GM19455 (cell line): ENCODE measurements around the gene CMTM5.
"Not testable (repeated sequence)": the region's sequence is repeated elsewhere in the genome, so short reads cannot be mapped to it uniquely, and the experiment has no call there.

ENCODE experiments used
- ATAC-seq: cut with Tn5 transposase; IDR thresholded peaks from one replicate; pipeline ENCODE4 v1.9.1; 2021; ENCODE audit not compliant: unreplicated experiment

CMTM5 gene

DNA sequence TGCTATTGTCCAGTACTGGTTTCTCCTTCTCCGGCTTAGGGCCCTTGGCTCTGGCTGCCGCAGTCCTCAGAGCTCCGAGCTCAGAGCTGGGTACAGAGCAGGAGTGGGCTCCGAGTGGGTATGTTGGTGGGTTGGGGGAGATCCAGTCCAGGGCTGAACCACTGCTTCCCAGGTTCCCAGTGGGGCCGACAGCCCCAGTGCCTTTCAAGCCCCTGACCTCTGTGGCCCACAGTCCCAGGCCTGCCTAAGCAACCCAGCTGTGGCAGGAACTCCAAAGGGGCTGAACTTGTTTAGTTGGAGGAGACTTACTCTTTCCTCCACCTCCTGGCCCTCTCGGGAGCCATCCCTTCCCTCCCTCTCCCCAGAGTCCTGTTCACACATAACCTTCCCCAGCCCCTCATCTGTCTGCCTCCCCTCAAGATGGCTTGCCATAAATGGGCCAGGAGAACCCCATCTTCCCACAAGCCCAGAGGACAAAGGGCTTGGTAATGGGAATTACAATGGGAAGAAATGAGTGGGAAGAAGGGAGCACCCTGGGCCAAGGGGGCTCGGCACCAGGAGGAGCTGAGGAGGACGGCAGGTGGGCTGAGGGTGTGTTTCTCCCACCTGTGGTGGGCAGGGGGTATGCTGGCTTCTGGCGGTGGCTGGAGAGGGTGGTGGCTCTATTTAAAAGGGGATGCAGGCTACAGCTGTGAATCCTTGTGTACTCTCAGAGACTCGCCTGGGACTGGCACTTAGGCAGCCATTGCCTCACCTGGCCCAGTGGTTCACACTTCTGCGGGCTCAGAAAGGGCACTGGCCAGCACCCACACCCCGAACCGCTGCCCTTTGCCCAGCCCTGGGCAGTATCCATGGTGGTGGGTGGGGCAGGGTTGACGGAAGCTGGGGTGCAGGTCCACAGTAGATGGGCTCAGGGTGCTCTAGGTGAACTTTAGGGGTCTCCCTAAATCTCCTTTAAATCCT is 35.0 kb downstream of the CMTM5 start:
- no peak for ATAC-seq

- no peak for ATAC-seq
Measured at GRCh38 chr14:23413681-23414080, 36.8 kb downstream of the CMTM5 start.

- ATAC-seq, result no peak
Measured at GRCh38 chr14:23414254-23414653, 37.4 kb downstream of the CMTM5 start.

- no peak for ATAC-seq
Measured at GRCh38 chr14:23414906-23415820, 38.3 kb downstream of the CMTM5 start.

DNA sequence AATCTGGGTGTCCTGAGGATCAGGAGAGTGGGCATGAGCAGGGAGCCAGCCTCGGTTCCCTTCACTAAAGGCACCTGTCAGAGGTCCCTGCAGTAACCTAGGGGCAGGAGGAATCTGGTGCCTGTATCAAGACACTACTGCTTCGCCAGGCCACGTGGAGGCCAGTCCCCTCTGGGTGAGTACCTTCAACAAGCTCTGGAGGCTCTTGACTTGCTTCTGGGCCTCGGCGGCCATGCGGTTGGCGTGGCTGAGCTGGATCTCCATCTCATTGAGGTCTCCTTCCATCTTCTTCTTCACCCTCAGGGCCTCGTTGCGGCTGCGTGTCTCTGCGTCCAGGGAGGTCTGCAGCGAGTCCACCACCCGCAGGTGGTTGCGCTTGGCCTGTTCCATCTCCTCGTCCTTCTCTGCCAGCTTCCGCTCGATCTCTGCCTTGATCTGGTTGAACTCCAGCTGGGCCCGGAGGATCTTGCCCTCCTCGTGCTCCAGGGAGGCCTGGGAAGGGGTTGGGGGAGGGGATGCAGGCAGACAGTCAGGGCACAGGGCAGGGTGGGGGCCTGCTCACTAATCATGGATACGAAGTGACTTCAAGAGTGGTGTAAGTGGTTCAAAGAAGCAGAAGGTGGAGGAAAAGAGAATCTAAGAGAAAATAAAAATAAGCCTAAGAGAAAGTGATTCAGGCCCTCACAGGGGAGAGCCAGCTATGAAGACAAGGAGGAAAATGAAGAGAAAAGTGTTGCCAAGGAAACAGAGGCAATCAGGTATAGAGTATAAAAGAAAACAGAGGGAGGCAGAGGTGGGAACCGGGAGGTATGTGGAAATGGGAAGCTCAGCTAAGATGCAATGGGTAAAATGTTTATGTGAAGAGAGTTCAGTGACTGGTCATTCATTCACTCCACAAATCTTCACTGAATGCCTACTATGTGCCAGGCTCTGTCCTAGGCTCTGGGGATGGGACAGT is 39.3 kb downstream of the CMTM5 start:
- ATAC-seq, result no peak

DNA sequence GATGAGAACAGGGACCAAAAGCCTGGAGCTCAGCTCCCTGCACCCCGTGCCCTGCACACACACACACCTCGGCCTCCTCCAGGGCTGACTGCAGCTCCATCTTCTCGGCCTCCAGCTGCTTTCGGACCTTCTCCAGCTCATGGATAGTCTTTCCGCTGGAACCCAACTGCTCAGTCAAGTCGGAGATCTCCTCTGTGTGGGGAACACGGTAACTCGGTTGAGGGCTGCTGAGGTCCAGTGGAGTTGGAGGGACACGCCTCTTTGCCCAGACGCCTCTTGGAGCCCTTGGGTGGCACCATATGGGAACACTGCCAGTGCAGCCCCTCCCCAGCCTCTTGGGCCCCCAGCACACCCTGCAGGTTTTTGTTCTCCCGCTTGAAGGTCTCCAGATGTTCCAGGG is 40.0 kb downstream of the CMTM5 start:
- no peak for ATAC-seq

DNA sequence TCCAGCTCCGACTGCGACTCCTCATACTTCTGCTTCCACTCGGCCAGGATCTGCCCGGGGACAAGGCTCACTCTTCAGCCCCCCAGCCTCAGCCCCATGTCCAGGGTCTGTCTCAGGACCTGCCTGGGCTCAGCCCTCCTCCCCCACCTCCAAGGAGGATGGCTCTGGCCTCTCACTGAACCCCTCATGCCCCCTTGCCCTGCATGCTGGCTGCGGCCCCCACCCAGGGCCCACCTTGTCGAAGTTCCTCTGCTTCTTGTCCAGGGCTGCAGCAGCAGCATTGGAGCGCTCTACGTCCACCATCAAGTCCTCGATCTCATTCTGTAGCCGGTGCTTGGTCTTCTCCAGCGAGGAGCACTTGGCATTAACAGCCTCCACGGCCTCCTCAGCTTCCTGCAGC is 40.4 kb downstream of the CMTM5 start:
- ATAC-seq, result not testable (repeated sequence)

DNA sequence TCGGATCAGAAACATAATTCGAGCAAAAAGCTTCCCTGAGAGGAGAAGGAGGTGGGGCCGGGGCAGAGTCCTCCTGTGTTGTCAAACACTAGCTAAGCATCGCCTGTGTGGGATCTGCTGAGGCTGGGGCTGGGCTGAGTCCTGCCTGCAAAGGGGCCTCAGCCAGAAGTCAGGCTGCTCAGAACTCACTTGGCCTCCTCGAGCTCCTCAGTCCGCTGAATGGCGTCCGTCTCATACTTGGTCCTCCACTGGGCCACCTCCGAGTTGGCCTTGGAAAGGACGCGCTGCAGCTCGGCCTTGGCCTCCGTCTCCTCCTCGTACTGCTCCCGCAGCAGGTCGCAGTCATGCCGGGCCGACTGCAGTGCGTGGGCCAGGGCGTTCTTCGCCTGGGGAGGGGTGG is 41.2 kb downstream of the CMTM5 start:
- no peak for ATAC-seq

DNA sequence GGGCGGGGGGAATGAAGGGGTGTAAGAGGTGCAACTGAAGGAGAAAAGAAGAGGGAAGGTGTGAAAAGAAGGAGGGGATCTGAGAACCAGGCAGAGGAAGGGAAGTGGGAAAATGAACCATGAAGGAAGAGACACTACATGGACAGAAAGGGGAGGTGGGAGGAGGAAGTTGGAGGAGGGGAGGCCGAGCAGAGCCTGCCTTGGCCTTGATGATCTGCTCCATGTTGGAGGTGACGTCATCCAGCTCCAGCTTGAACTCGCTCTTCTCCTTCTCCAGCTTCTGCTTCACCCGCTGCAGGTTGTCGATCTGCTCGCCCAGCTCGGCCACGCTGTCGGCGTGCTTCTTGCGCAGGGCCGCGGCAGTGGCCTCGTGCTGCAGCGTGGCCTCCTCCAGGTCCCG is 42.8 kb downstream of the CMTM5 start:
- ATAC-seq, result not testable (repeated sequence)

GRCh38 chr14:23421594-23421993 is 44.7 kb downstream of the CMTM5 start:
- ATAC-seq, result no peak

GRCh38 chr14:23423657-23424056 is 46.8 kb downstream of the CMTM5 start:
- ATAC-seq, result no peak

- no peak for ATAC-seq
Measured at GRCh38 chr14:23425169-23425568, 48.3 kb downstream of the CMTM5 start.

DNA sequence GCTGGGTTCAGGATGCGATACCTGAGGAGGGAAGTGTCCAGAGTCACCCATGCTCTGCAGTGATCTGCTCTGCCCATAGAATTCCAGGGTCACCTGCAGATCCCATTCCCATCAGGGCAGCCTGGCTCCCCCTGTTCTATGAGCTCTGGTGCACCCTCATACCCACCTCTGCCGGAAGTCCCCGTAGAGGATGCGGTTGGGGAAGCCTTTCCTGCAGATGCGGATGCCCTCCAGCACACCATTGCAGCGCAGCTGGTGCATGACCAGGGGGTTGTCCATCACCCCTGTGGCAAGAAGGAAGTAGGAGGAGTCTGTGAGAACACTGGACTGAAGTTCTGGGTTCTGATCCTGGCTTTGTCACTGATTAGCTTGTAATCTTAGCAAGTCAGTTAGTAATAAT is 49.0 kb downstream of the CMTM5 start:
- not testable (repeated sequence) for ATAC-seq

DNA sequence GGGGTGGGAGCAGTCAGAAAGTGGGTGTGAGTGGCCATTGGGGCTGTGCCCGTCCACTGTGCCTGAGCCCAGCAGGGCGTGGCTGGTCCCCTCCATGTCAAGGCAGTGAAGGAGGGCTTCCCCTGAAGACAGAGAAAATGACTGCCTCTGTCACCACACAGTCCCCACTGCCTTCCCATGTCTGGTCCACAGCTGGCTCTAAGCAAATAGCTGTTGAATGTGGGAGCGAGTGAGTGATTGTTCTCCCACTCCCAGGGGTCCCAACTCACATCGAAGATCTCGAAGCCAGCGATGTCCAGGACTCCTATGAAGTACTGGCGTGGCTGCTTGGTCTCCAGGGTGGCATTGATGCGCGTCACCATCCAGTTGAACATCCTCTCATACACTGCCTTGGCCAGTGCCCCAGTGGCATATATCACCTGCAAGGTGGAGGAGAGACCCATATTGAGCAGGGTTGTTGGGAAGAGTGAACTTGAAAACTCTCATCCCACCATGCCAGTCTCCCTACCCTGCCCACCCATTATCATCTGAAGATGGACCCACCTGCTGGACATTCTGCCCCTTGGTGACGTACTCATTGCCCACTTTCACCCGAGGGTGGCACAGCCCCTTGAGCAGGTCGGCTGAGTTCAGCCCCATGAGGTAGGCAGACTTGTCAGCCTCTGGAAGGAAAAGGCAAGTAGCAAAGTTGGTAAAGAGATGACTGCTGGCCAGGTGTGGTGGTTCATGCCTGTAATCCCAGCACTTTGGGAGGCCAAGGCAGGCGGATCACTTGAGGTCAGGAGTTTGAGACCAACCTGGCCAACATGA is 52.0 kb downstream of the CMTM5 start:
- ATAC-seq, result no peak
